PC-3 (cell line): Measurements from ENCODE around the gene PTGDS. TPM values are rescaled to one million over a fixed set of nuclear protein-coding genes. Genes with fewer than 3 reads are reported as not detected.

Experiments used
- ATAC-seq: fragments of 200-7000 bp; cut with Tn5 transposase; 2 replicates; pipeline ENCODE4 v1.9.1; 2020; ENCODE audit warnings: mild to moderate bottlenecking, moderate library complexity
- BruUV-seq: library from RNA; stranded (reverse); fragments of 400-500 nt; replicated peaks from 2 replicates; lab custom pipeline; 2021; lab: Mats Ljungman, UMichigan
- CTCF ChIA-PET: fragments of 300-600 bp; sonication (Branson Sonifier 250); formaldehyde crosslinking; loops from one replicate; lab custom pipeline; 2022; ENCODE audit warnings: antibody characterized with exemption; lab: Charles Lee
- POLR2A ChIA-PET: fragments of 300-600 bp; sonication (Branson Sonifier 250); formaldehyde crosslinking; loops from one replicate; lab custom pipeline; 2022; ENCODE audit warnings: antibody characterized with exemption; ENCODE audit not compliant: unreplicated experiment; lab: Charles Lee
- DNase-seq: peaks from one replicate; pipeline ENCODE4 v3.0.0-alpha.2; 2015
- H2AFZ ChIP-seq: fragments of 300-600 bp; sonication (generic); 2 replicates; pipeline ENCODE4 v1.6.0; 2016; ENCODE audit warnings: antibody characterized with exemption, low read length
- H3F3A ChIP-seq: fragments of 300-600 bp; sonication (generic); one replicate; pipeline ENCODE4 v1.6.0; 2017; ENCODE audit warnings: antibody characterized with exemption, low read length, control low read depth, mild to moderate bottlenecking; ENCODE audit not compliant: unreplicated experiment
- H3K27ac ChIP-seq: fragments of 300-600 bp; sonication (generic); 2 replicates; pipeline ENCODE4 v1.5.1; 2016; ENCODE audit warnings: mild to moderate bottlenecking, low read length
- H3K27me3 ChIP-seq: fragments of 300-600 bp; sonication (generic); 2 replicates; pipeline ENCODE4 v1.6.1; 2016; ENCODE audit warnings: low read length, mixed read lengths
- H3K36me3 ChIP-seq: fragments of 300-600 bp; sonication (generic); 2 replicates; pipeline ENCODE4 v1.6.1; 2016; ENCODE audit warnings: low read depth, mixed run types, low read length, mixed read lengths
- H3K4me1 ChIP-seq: fragments of 300-600 bp; sonication (generic); 2 replicates; pipeline ENCODE4 v1.5.1; 2016; ENCODE audit warnings: low read length; ENCODE audit not compliant: insufficient read depth
- H3K4me2 ChIP-seq: fragments of 300-600 bp; sonication (generic); 2 replicates; pipeline ENCODE4 v1.6.0; 2016; ENCODE audit warnings: low read length
- H3K4me3 ChIP-seq: fragments of 300-600 bp; sonication (generic); 2 replicates; pipeline ENCODE4 v1.5.1; 2016; ENCODE audit warnings: mild to moderate bottlenecking, low read length, mixed read lengths
- H3K79me2 ChIP-seq: fragments of 300-600 bp; sonication (generic); 2 replicates; pipeline ENCODE4 v1.6.1; 2017; ENCODE audit warnings: low read length, mixed read lengths
- H3K9ac ChIP-seq: fragments of 300-600 bp; sonication (generic); 2 replicates; pipeline ENCODE4 v1.6.0; 2016; ENCODE audit warnings: mild to moderate bottlenecking, low read length
- H3K9me2 ChIP-seq: fragments of 300-600 bp; sonication (generic); replicated peaks from 2 replicates; pipeline ENCODE4 v1.6.1; 2016; ENCODE audit warnings: mixed run types, low read length, mixed read lengths
- H3K9me3 ChIP-seq: fragments of 300-600 bp; sonication (generic); 2 replicates; pipeline ENCODE4 v1.6.1; 2016; ENCODE audit warnings: low read length, mixed read lengths
- H4K20me1 ChIP-seq: fragments of 300-600 bp; sonication (generic); 2 replicates; pipeline ENCODE4 v1.6.1; 2016; ENCODE audit warnings: low read length, mixed read lengths
- CTCF ChIP-seq: fragments of 300-600 bp; sonication (generic); conservative IDR thresholded peaks from 2 replicates; pipeline ENCODE4 v1.5.1; 2017; ENCODE audit warnings: antibody characterized with exemption, low read depth, mild to moderate bottlenecking, low read length
- EZH2 ChIP-seq: fragments of 300-600 bp; sonication (generic); IDR thresholded peaks from one replicate; pipeline ENCODE4 v1.6.1; 2017; ENCODE audit warnings: antibody characterized with exemption, mild to moderate bottlenecking, low read length; ENCODE audit not compliant: unreplicated experiment
- EZH2phosphoT487 ChIP-seq: fragments of 300-600 bp; sonication (generic); IDR thresholded peaks from 2 replicates; pipeline ENCODE4 v1.6.1; 2018; ENCODE audit warnings: mild to moderate bottlenecking, antibody characterized with exemption, low read length, borderline replicate concordance
- intact Hi-C: fragments of 100-400 bp; cut with micrococcal nuclease; formaldehyde crosslinking; loops from 2 replicates; pipeline ENCODE4 v1.9.0; 2023
- total RNA-seq: library from RNA; depleted of rRNA; stranded (reverse); fragments of >200 nt; gene quantifications from 2 replicates; pipeline ENCODE4 v1.2.3, GENCODE V29; 2014

The PTGDS gene
- total RNA-seq, 1 experiment from 2014 or later = not detected

- no peak overlapping the region for H3K4me3 ChIP-seq
- ATAC-seq = no peak
- intact Hi-C loops = no loop called here
- POLR2A ChIA-PET = no interaction called here
- no TSS peak for BruUV-seq
- no peak for DNase-seq
- H3K4me2 ChIP-seq = no peak overlapping the region
- TF ChIP-seq EZH2 (no peak), CTCF (no peak), EZH2phosphoT487 (no peak)
- H3K27me3 ChIP-seq = no peaks in the 10 kb centered on the region
- H3K36me3 ChIP-seq = no peaks in the 10 kb centered on the region
- no peak overlapping the region for H2AFZ ChIP-seq
- no peaks in the 10 kb centered on the region for H3K79me2 ChIP-seq
- 0 out of 2 replicates have a peak, but pooled peaks cover 4% of the 10 kb centered on the region for H3K4me1 ChIP-seq
- no peaks in the 10 kb centered on the region for H3K9me3 ChIP-seq
- H4K20me1 ChIP-seq = no peaks in the 10 kb centered on the region
- no peaks in the 10 kb centered on the region for H3K9me2 ChIP-seq
- no peaks in the 10 kb centered on the region for H3F3A ChIP-seq
- no peak overlapping the region for H3K9ac ChIP-seq
- H3K27ac ChIP-seq = no peak overlapping the region
- CTCF ChIA-PET = no interaction called here
Observed at GRCh38 chr9:137018761-137019559, 41.7 kb downstream of the PTGDS start.

- POLR2A ChIA-PET = no interaction called here
Observed at GRCh38 chr9:137019891-137020683, 42.8 kb downstream of the PTGDS start.

More at GRCh38 chr9:137019891-137020683, 42.8 kb downstream of the PTGDS start:
- 0 out of 2 replicates have a peak, but pooled peaks cover 4% of the 10 kb centered on the region for H3K4me1 ChIP-seq
- CTCF ChIA-PET = no interaction called here
- no peaks in the 10 kb centered on the region for H3F3A ChIP-seq
- H3K27me3 ChIP-seq = no peaks in the 10 kb centered on the region
- H3K4me2 ChIP-seq = no peak overlapping the region
- no peaks in the 10 kb centered on the region for H3K79me2 ChIP-seq
- no peak for TF ChIP-seq CTCF
- TF ChIP-seq EZH2phosphoT487 = no peak
- TF ChIP-seq EZH2 = no peak
- no peak overlapping the region for H3K27ac ChIP-seq
- H3K4me3 ChIP-seq = no peak overlapping the region
- ATAC-seq (no peak), DNase-seq (no peak)
- no peaks in the 10 kb centered on the region for H3K36me3 ChIP-seq
- H3K9me3 ChIP-seq = no peaks in the 10 kb centered on the region
- no peaks in the 10 kb centered on the region for H4K20me1 ChIP-seq
- H3K9ac ChIP-seq = no peak overlapping the region
- H3K9me2 ChIP-seq = no peaks in the 10 kb centered on the region
- intact Hi-C loops = no loop called here
- no TSS peak for BruUV-seq
- no peak overlapping the region for H2AFZ ChIP-seq
